ENCODE measurements around the gene MRPL46. TPM values are rescaled to one million over a fixed set of nuclear protein-coding genes. Genes with fewer than 3 reads are reported as not detected.

MRPL46 gene
- total and polyA plus RNA-seq, 2 of the 13 experiments (the other 11 are each of a cell fraction or from before 2014, with no cell fraction given), result 62.9 to 79.2 TPM

- TF ChIP-seq ZBTB34 (CRISPR knock-in tag; IDR thresholded peaks at IDR 0.05) (no peak), HMGXB4 (CRISPR knock-in tag; IDR thresholded peaks at IDR 0.05; ENCODE audit: borderline replicate concordance in 1 of 2, low read depth in 1 of 2) (no peak)
Measured at GRCh38 chr15:88512078-88512477, 44.9 kb upstream of the MRPL46 start (continued).

- no peak for FAIRE-seq
- no peaks in the 10 kb centered on the region for H3K27me3 ChIP-seq (ENCODE audit: control insufficient read depth in 1 of 2, insufficient read depth in 2 of 2, low read length in 2 of 2)
- no peak overlapping the region for H3K27ac ChIP-seq (ENCODE audit: extremely low read length, insufficient read depth, low read length)
- TF ChIP-seq SNAPC2 (CRISPR knock-in tag; IDR thresholded peaks at IDR 0.05) (no peak), GMEB2 (CRISPR knock-in tag; IDR thresholded peaks at IDR 0.05; ENCODE audit: low read depth) (no peak), PAF1 (CRISPR knock-in tag; IDR thresholded peaks at IDR 0.05) (no peak)
- POLR2A ChIA-PET, result no interaction called here
- H3K4me3 ChIP-seq (replicated peaks in 1 of 3; ENCODE audit: insufficient read depth in 1 of 3, low read depth in 2 of 3, low read length in 3 of 3), result no peak overlapping the region
- no peaks in the 10 kb centered on the region for H3K4me1 ChIP-seq (ENCODE audit: insufficient read depth, low read length)
- no peak for DNase-seq (ENCODE audit: low spot score)
- ATAC-seq, result no peak
- intact Hi-C loops (cut with micrococcal nuclease; ENCODE audit: unreplicated experiment), result no loop called here
- H3K36me3 ChIP-seq (replicated peaks in 1 of 2; ENCODE audit: control insufficient read depth in 1 of 2, insufficient read depth in 2 of 2, low read length in 2 of 2), result peaks cover 0 to 6% of the 10 kb centered on the region in 2 experiments; a peak in 2 of 5 replicates
- no peak overlapping the region for H3K9ac ChIP-seq (ENCODE audit: insufficient read depth, low read depth, low read length)
- CTCF ChIA-PET (ENCODE audit: low intra/inter-chr PET ratio, low total read pairs), result no interaction called here
- no peaks in the 10 kb centered on the region for H3K79me2 ChIP-seq (ENCODE audit: insufficient read depth, low read length)
- H3K4me2 ChIP-seq (ENCODE audit: low read depth, low read length), result no peak overlapping the region
- in situ Hi-C loops (cut with HindIII; ENCODE audit: extremely low pct_ligation_motif_present, low pct_unique_long_range_greater_than_20kb), result no loop called here
- no peaks in the 10 kb centered on the region for H4K20me1 ChIP-seq (ENCODE audit: insufficient read depth, low read length)
- no TSS peak for BruUV-seq (replicated peaks)
- 88% methylated on average over 2 of the region's 2 CpGs for WGBS (ENCODE audit: low lambda C conversion rate)
- H2AFZ ChIP-seq (ENCODE audit: low read length), result no peak overlapping the region
- H3K9me3 ChIP-seq (ENCODE audit: low read length), result no peaks in the 10 kb centered on the region
Measured at GRCh38 chr15:88511161-88511560, 44.0 kb upstream of the MRPL46 start.
